GM18505 (cell line): ENCODE data around the gene TAPBPL.

Experiments
- ATAC-seq: cut with Tn5 transposase; IDR thresholded peaks from one replicate; pipeline ENCODE4 v1.9.1; 2021; ENCODE audit not compliant: unreplicated experiment
- POLR2A ChIP-seq: IDR thresholded peaks from 4 replicates; pipeline ENCODE4 v1.6.1; 2011; ENCODE audit warnings: borderline replicate concordance; ENCODE audit not compliant: insufficient read depth, insufficient read length; ENCODE audit errors: extremely low read depth

The TAPBPL gene

GRCh38 chr12:6428326-6428725, 23.5 kb upstream of the TAPBPL start:
- no peak for TF ChIP-seq POLR2A
- ATAC-seq: no peak

- ATAC-seq: no peak
- peak; percentile 50 for TF ChIP-seq POLR2A
Measured at GRCh38 chr12:6430124-6430989, 21.5 kb upstream of the TAPBPL start.

GRCh38 chr12:6432991-6433390, 18.9 kb upstream of the TAPBPL start:
- TF ChIP-seq POLR2A: peak; percentile 22
- ATAC-seq: no peak

GRCh38 chr12:6434205-6435140, 17.4 kb upstream of the TAPBPL start:
- no peak for TF ChIP-seq POLR2A
- no peak for ATAC-seq

GRCh38 chr12:6435961-6436715, 15.7 kb upstream of the TAPBPL start:
- no peak for TF ChIP-seq POLR2A
- ATAC-seq: no peak

- TF ChIP-seq POLR2A: no peak
- ATAC-seq: no peak
Measured at GRCh38 chr12:6437586-6437985, 14.3 kb upstream of the TAPBPL start.

GRCh38 chr12:6438345-6438744, 13.5 kb upstream of the TAPBPL start:
- no peak for TF ChIP-seq POLR2A
- no peak for ATAC-seq

GRCh38 chr12:6440391-6440790, 11.5 kb upstream of the TAPBPL start:
- no peak for ATAC-seq
- no peak for TF ChIP-seq POLR2A

- TF ChIP-seq POLR2A: no peak
- ATAC-seq: no peak
Measured at GRCh38 chr12:6442836-6443235, 9.0 kb upstream of the TAPBPL start.

- no peak for ATAC-seq
- peak; percentile 55 for TF ChIP-seq POLR2A
Measured at GRCh38 chr12:6443361-6443983, 8.4 kb upstream of the TAPBPL start.

- TF ChIP-seq POLR2A: peak; percentile 43
- no peak for ATAC-seq
Measured at GRCh38 chr12:6444031-6444430, 7.8 kb upstream of the TAPBPL start.
